HG03432 (cell line): ENCODE measurements around the gene RNF38.
"Not testable (repeated sequence)": the region's sequence is repeated elsewhere in the genome, so short reads cannot be mapped to it uniquely, and the experiment has no call there.

ENCODE experiments used
- ATAC-seq: cut with Tn5 transposase; IDR thresholded peaks from one replicate; pipeline ENCODE4 v1.9.1; 2021; ENCODE audit warnings: mild to moderate bottlenecking, moderate library complexity; ENCODE audit not compliant: unreplicated experiment

Gene RNF38

DNA sequence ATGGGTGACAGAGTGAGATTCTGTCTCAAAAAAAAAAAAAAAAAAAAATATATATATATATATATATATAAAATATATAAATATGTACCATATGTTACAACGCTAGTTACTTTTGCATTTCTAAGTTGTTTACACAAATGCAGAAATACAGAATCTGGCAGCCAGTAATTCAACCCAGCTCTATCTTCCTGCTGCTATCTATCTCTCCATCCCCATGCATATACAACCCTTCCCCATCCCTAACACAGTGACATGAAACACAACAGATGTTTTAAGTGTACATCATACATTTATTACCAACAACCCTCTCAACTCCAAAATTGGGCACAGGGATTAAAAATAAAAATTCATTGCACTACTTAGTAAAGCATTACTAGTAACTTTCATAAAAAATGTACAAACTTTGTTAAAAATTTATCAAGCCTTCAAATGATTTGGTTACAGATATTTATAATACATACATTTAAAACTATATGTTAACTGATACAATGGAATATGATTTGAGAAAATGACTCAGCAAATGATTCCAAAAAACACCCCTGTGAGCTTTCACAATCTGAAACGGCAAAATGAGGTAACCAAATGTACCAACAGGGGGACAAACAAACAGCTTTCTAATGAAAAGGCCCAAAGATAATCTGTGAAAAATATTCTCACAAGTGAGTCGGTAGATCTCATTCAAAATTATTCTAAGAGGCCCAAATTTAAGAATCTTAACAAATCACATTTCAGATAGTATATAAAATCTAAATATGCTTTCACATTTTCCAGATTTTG is 63.8 kb downstream of the RNF38 start:
- ATAC-seq: no peak

DNA sequence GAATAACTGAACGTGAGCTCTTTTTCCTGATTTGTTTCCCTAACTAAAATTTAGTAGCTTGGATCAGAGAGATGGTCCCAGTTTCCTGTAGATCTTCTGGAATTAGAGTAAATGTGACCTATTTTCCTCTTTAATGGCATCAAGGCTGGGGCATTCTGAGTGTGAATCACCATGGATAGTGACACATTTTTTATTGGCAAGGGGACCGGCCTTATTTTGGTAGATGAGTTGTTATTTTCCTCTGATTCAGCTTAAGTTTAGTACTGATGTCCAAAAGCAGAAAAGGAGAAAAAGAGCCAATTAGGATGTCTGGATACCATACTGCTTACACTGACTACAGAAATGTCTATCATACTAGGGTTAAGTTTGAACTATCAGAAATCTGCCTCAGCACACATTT is 68.1 kb downstream of the RNF38 start:
- no peak for ATAC-seq

DNA sequence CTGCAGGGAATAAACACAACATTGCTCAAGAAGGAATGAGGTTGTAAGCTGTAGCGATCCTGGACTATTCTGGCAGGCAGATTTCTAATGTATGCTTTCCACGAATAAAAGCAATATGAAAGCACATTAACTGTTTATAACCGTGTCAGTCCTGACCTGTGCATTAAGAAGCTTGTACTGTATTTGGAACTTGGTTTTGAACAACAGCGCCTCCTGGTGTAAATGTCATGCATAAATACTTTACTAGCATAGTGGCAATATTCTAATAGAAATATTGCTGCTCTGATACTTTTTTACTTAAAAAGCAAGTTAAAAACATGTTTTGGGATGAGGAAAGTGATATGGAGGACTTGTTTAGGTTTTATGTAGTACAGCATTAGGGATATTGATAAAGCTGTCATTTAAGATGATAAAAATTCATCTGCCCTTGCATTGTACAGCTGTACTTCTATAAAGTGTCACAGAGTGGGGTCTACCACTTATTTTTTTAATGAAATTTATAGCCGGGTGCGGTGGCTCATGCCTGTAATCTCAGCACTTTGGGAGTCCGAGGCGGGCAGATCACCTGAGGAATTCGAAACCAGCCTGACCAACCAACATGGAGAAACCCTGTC is 71.2 kb downstream of the RNF38 start:
- no peak for ATAC-seq

DNA sequence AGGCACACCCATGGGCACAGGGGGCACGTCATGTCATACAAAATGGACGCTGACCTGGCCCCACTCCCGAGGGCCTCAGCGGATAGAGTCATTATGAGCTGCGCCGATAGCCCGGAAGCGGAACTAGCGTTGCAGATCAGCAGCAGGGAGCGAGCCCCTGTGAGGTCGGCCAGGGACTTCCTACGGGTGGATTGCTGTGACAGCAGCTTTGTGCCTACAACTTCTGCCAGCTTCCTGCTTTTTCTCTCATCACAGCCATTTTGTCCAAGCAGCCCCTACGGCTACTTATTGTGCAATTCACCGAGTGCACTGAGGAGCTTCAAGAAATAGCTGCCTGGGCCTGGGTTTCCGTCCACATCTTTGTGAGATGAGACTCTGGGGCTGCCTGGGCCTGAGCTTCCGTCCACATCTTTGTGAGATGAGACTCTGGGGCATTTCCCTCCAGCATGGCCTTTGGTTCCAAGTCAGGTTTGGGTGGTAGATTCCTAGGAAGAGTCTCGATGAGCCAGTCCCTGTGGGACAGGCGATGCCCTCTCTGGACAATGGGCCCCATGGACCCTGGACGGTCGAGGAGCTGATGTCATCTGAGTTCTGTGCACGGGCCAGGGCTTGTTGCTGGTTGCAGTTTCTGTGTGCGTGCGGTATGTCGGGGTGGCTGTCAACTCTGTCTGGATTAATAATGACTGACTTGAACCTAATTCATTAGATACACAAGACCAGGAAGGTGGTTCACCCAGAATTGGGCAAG is 74.8 kb downstream of the RNF38 start:
- no peak for ATAC-seq

DNA sequence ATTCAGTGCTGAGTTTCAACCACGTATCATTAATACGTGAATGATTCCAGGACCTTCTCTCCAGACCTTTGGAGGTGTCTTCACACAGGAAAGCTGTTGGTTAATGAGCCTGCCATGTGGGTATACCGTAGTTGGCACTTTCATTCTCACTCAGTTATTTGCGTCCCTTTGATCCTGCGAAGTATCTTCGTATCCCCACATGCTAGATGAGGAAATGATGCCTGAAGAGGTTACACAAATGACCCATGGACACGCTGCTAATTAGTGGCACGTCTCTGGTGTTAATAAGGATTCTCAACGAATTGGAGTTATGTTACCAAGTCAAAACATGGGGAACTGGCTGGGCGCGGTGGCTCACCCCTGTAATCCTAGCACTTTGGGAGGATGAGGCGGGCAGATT is 76.1 kb downstream of the RNF38 start:
- ATAC-seq: no peak

DNA sequence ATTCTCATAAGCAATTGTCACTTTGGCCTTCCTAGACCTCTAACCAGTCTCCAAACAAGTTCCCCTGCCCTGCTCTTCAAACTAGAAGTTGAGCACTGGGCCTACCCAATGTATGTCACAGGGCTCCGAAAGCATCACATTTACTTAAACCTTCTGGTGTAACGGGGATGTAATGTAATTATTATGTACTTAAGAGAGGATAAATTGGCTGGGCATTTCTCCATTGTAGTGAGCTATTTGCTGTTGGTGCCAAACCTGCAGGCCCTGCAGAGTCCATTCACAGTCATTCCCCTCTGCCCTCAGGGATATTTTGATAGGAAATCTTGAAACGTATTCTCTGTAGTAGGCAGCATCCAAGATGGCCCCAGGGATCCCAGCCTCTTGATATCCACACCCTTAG is 77.6 kb downstream of the RNF38 start:
- no peak for ATAC-seq

DNA sequence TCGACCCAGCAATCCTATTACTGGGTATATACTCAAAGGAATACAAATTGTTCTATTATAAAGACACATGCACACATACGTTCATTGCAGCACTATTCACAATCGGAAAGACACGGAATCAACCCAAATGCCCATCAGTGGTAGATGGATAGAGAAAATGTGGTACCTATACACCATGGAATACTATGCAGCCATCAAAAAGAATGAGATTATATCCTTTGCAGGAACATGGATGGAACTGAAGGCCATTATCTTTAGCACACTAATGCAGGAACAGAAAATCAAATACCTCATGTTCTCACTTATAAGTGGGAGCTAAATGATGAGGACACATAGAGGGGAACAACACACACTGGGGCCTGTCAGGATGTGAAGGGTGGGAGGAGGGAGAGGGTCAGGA is 78.2 kb downstream of the RNF38 start:
- not testable (repeated sequence) for ATAC-seq

DNA sequence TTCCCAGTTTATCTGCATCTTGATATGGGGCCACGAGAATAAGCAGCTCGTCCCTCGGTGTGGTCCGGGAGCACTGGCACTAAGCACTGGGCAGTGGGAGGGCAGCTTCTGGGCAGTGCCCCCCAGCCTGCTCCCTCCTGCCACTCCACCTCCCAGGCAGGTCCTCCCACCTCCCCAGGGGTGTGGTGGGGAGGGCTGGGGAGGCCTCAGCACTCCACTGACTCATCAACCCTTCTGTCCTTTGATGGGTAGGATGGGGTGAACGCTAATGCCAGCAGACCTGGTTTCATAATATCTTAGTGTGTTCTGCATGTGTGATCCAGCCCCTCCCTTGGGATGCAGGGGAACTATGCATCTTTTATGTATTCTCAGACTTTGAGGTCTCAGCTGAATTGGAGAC is 79.6 kb downstream of the RNF38 start:
- ATAC-seq: no peak

DNA sequence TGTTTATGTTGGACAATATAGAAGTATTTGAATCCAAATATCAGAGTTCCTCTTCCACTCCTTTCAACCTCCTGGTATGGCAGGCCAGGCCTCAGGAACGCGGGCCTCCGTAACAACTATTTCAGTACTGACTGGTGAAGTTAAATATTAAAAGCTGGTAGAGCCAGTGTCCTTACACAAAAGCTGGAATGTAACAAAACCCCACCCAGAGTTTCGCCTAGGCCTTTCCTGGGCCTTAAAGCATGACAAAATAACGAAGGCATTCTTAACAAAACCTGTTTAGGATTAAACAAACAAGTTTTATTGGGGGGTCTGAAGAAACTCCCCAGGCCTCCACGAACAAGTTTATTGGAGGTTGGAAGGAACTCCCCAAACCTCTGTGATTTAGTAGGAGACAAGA is 80.3 kb downstream of the RNF38 start:
- ATAC-seq: no peak

DNA sequence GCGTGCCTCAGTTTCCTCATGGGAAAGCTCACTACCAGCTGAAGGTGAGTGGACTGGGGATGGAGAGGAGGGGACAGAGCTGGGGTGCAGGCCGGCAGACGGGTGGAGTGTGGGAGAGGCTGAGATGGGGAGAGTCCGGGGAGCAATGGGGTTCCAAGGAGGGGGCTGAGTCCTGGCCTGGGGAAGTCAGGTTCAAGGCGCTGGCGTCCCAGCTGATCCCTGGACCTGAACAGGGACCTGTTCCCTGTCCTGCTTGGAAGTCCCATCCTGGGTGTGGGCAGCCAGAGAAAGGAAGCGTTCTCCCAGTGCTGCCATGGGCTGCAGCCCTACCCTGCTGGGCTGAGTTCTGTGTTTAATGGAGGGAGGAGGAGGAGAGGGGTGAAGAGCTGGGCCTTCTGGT is 80.9 kb downstream of the RNF38 start:
- no peak for ATAC-seq

DNA sequence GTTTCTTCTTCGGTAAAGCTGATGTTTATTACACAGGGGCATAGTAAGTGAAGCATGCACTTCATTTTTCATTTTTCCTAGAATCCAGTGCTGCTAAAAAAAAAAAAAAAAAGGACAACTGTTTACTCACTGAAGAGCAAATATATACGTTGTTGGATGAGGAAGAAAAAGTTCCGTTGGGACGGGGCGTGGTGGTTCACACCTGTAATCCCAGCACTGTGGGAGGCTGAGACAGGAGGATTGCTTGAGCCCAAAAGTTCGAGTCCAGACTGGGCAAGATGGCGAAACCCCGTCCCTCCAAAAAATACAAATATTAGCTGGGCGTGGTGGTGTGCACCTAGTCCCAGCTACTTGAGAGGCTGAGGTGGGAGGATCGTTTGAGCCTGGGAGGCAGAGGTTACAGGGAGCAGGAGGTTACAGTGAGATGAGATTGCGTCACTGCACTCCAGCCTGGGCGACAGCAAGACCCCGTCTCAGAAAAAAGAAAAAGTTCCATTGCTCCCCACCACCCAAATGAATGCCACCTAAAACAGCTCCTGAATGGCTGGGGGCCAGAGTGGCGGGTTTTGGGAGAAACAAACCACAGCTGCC is 81.8 kb downstream of the RNF38 start:
- no peak for ATAC-seq

DNA sequence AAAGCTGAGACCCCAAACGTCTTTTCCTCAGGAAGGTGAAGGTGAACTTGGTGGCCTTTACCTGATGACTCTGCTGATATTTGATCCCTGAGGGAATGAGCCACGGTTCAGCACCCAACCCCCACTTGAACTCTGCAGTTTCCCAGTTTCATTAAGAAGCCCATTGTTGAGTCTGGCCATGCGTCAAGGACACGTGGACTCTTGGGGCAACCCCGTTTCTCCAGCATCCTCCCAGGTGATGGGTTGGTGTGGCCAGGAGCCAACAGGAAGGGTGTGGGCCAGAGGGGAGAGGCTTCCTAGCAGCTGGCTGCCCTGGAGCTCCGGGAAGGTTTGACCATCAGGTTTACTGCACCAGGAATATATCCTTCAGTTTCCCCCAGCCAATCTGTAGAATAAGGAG is 82.3 kb downstream of the RNF38 start:
- ATAC-seq: no peak

DNA sequence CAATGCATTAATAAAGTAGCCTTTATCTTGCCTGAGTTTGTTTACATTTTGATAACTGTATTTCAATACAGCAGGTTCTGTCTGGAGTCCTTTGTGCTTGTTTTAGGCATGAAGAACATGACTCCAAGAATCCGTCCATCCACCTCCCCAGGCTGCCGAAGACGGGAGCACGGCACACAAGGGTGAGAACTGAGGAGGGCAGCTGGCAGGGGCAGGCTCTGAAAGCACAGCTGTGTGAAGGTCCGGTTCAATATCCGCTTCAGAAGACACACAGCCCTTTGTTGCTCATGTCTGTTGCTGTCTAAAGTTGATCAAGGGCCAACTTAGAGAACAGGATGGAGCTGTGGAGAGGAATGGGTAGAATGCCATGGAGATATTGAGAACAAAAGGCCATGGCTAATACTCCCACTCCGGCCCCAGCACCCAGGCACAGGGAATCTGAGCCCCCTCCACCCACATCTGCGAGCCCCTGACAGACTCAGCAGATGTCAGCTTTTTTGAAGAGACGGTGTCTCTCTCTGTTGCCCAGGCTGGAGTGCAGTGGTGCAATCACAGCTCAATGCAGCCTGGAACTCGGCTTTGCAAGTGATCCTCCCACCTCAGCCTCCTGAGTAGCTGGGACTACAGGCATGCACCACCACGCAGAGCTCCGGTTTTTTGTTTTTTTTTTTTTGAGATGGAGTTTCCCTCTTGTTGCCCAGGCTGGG is 83.3 kb downstream of the RNF38 start:
- no peak for ATAC-seq

DNA sequence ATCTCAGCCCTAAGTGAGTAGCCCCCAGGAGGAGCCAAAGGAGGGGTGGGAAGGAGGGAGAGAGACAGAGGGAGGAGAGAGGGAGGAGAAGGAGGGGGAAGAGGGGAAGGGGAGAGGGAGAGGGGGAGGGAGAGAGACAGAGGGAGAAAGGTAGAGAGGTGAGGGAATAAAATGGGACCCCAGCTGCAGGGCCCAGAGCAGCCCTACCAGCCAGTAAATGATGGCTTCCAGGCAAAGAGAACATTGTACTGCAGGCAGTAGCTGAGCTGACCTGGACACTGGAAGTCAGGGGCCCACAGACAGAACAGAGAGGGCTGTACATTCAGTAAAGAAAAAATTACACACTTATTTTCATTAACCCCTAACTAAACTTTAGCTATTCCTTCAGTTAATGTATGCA is 84.0 kb downstream of the RNF38 start:
- no peak for ATAC-seq

DNA sequence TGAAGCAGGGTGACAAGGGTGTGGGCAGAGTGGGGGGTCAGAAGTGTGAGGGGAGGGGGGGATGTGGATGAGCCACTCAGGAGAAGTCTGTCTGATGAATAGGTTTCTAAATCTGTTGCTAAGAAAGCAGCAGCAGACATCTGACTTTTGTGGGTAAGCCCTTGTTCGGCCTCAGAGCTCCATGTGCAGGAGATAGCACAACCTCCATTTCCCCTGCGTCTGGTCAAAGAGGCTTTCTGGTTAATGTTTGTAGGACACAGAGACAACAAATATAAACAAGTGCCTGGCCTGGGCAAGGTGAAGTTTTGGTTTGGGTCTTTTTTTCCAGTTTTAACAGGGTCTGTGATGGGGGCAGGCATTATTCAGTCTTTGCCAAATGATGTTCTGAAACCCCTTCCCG is 84.8 kb downstream of the RNF38 start:
- no peak for ATAC-seq

DNA sequence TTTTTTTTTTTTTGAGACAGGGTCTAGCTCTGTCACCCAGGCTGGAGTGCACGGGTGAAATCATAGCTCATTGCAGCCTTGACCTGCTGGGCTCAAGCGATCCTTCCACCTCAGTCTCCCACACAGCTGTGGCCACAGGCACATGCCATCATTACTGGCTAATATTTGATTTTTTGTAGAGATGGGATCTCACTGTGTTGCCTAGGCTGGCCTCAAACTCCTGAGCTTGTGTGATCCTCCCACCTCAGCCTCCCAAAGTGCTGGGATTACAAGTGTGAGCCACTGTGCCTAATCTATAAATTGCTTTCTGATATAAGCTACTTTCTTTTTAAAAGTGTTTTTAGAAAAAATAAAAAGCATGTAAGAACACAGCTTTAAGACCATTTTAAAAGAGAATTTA is 85.3 kb downstream of the RNF38 start:
- no peak for ATAC-seq

DNA sequence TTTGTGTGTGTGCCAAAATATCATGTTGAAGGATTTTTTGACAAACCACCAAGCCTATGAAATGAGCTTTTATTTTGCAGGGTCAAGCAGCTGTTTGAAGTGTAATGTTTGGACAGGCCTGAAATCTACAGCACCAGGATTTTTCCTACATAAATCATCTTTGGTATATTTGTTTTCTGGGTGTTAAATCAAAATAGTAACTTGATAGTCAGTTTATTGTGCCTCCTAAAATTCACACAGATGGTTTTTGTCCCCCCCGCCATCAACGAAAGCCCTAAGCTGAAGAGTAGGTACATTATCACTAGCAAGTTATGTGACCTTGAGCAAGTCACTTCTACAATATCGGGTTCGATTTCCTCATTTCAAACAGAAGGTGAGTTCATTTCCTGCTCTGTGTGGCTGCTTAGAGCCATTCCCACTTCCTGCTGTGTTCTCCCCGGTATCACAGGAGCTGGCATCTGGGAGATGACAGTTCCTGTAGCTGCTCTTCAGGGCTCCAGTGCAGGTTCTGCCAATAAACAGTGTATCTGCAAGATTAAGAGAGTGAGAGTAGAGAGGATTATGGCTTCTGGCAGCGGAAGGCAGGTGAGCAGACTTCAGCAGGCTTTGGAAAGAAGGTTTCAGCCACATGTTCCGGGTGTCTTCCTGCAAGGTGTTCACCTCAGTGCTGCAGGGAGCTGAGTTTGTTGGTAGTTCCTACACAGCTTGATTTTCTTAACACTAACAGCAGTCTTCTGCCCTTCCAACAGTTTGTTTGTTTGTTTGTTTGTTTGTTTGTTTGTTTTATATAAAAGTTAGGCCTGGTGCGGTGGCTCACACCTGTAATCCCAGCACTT is 93.4 kb downstream of the RNF38 start:
- ATAC-seq: no peak

DNA sequence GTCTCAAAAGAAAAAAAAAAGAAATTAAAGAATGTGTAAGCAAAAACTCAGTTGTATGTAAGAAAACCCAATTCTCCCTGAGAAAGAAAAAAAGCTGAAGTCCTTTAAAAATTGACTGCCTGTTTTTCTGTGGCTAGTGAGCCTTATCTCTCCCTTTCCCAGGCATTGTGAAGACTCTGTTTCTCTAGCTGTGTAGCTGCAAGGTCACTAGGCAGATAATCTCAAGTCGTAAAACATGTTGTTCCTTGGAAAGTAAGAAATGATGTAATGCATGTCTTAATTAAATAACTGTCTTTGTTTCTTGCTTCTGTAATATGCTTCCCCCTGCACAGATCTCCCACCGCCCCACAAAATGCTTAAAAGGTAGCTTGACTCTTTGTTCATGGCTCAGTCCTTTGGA is 95.7 kb downstream of the RNF38 start:
- not testable (repeated sequence) for ATAC-seq

DNA sequence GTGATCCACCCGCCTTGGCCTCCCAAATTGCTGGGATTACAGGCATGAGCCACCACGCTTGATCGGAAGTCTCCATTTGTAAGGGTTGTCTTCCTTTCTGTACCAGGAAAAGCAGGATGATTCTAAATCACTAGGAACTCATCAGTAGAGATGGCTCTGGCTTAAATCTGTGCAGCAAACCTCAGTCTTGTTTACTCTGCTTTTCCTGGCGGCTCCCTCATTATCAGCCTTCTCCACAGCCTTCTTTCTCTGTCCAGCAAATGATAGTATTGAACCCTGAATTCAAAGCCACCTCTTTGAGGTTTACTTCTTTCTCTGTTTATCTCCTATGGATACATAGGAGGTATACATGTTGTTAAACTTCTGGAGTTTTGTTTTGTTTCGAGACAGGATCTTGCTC is 98.8 kb downstream of the RNF38 start:
- no peak for ATAC-seq

DNA sequence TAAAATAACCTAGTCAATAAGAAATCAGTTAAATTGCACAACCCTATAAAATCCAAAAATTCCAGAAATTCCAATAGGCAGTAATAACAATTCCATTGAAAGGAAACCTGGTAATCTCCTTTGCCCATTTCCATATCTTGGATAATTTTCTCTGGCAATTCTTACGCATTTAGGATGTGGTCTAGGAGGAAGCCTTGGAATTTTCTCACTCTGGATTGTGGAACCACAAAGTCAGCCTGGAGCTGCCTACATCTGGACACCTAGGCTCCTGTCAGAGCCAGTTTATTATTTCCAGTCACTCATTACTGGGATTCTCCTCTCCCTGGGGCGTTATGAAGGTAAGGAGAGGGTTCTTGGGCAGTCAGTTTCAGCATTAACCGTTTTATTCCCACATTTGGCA is 101.5 kb downstream of the RNF38 start:
- no peak for ATAC-seq
